Measurements from ENCODE around the gene KCNMA1.

Gene KCNMA1

DNA sequence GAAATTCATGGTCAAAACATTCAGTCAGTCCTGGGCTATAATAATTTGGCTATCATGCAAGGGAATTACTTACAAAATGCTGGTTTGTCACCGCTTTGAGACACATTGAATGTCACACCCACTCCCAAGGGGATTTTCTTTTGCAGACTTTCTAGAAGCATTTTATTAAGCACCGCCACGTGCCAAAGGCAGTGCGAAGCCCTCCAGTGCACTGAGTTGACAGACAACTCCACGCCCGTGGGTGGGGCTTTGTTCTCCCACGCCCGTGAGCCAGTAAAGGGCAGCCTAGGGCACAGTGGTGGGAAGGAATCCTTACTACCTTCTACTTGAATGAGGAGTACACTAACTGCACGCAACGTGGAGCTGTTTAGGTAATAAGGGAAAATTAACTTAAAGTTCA lies 515.8 kb downstream of the KCNMA1 start:
- TF ChIP-seq GATA3 (IDR thresholded peaks at IDR 0.05; ENCODE audit: low read depth, low read length) (no peak), GATA2 (IDR thresholded peaks at IDR 0.05; ENCODE audit: low read depth, low read length) (no peak)

DNA sequence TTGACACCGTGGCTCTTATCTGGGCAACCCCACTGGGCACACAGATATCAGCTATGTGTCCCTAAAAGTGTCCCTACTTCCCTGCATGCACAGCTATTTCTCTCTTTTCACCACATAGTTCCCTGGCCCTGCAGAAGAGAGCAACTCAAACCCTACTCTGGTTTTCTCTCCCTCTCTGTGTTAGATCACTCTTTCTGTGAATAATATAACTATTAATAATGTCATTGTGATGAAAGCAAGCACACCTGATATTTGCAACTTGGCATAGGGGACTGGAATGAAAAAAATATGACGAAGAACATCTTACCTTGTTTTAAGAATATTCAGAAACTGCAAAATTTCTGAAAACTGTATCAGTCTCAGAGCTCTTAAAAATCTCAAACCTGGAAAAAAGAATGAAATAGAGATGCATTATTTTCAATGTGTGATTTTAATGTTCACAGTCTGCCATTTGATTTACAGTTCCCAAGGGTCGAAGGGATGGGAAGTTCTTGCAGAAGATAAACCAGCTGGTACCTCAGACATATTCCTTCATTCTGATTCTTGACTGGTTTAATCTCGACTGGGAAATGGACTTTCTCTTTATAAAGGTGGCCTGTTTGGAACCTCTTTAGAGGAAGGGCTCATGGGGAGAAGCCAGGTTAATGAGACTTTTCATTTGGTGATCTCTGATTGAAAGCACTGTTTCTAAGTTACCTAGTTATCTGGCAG lies 516.8 kb downstream of the KCNMA1 start:
- TF ChIP-seq GATA2 (IDR thresholded peaks at IDR 0.05; ENCODE audit: low read depth, low read length) (no peak), GATA3 (IDR thresholded peaks at IDR 0.05; ENCODE audit: low read depth, low read length) (no peak)

DNA sequence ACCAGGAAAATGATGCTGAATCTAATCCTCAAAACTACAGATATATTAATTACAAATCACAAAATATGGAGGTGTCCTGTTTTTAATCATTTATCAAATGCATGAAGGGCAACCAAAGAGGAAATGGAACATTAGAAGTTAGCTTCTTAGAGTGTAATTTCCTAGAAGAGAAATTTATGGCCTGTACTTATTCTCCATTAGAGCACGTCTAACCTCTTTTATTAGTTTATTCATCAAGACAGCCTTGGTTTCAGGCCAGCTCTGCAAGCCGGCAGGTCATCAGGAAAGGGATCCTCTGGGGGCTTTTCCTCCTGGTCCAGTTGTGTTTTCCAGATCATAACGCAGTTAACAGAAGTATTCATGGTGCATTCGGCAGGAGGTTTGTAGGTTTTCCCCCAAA lies 517.6 kb downstream of the KCNMA1 start:
- TF ChIP-seq GATA2 (IDR thresholded peaks at IDR 0.05; ENCODE audit: low read depth, low read length): no peak
- no peak for TF ChIP-seq GATA3 (IDR thresholded peaks at IDR 0.05; ENCODE audit: low read depth, low read length)

DNA sequence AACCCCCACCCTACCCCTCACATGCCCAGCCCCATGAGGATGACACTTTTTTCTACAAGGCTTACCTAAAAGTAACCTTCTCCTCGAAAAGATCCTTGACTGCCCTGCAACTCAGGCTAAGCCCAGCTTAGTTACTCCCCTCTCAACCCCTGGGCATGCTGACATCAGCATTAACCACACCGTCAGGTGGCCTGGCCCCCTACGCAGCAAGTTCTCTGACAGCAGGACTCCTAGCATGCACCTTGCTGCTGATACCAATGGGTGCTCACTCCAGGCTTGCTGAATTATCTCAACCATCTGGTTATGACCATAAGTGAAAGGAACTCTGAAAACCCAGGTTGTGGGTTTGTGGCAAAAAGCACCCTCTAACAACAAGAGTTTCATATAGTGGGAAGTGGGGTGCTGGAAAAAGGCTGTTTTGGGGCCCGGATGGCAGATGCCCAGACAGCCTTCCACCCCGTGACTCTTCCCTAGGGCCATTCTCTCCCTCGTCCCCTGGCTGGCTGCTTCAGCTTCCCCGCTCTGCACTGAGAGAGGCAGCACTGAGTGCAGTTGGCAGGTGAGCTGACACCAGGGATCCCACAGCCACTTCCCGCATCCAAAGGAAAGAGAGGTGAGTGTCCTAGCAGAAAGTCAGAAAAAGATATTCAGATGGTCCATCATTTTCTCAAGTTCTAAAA lies 518.9 kb downstream of the KCNMA1 start:
- TF ChIP-seq GATA3 (IDR thresholded peaks at IDR 0.05; ENCODE audit: low read depth, low read length) (no peak), GATA2 (IDR thresholded peaks at IDR 0.05; ENCODE audit: low read depth, low read length) (no peak)

DNA sequence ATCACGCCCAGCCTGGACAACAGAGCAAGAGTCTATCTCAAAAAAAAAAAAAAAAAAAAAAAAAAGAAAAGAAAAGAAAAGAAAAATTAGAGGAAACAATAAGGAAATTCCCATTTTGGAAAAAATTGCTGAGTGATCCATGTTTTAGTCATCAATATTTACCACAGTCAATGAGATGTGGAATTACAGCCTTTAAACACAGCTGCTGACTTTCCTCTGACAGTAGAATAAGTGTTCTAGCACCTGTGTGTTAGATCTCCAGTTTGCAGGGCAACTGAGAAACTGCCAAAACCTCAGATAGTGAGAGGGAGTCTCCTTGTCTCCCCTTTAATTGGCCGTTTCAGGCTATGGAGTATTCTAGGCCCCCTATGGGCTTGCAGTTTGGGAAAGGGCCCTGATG lies 520.1 kb downstream of the KCNMA1 start:
- TF ChIP-seq GATA2 (IDR thresholded peaks at IDR 0.05; ENCODE audit: low read depth, low read length) (no peak), GATA3 (IDR thresholded peaks at IDR 0.05; ENCODE audit: low read depth, low read length) (no peak)

DNA sequence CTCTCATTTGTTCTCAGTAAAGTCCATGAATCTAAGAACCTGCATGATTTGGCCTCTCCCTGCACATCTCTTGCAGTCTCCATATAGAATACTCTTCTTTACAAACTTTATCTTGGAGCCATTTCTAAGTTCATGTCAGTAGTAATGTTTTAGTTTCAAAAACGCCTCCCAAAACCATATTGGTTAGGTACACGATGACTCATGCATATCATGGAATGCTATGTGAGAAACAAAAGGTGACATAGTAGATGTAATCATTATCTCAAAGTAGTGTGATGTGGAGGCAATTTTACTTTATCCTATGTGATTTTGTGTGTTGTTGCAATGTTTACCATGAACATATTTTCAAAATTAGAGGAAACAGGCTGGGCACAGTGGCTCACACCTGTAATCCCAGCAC lies 520.7 kb downstream of the KCNMA1 start:
- no peak for TF ChIP-seq GATA3 (IDR thresholded peaks at IDR 0.05; ENCODE audit: low read depth, low read length)
- TF ChIP-seq GATA2 (IDR thresholded peaks at IDR 0.05; ENCODE audit: low read depth, low read length): no peak

DNA sequence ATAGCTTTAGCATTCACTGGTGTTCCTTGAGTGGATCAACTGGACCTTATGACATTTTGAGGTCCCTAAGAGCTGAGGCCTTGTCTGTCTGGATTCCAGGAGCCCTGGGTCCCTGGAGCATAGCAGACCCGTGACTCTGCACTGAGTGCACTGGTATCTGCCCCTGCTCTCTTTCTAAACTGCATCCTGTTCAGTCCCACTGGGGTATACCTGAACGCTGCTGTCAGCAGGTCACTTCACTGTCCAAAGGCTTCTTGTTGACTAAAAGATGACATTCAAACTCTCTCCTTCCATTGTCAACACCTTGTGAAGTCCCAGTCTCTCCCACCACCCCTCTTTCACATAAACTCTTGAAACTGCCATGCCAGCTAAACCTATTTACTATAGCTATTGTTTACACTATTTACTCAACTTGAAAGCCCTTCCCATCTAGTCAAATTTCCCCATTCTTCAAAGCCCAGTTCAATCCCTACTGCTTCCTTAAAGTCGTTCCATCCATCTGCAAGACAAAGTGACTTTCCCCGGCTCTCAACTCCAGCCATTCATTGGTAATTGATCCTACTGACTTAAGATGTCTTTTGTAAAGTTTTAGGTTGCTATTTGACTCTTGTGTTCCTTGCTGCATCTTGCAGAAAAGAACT lies 523.3 kb downstream of the KCNMA1 start:
- no peak for TF ChIP-seq GATA2 (IDR thresholded peaks at IDR 0.05; ENCODE audit: low read depth, low read length)
- no peak for TF ChIP-seq GATA3 (IDR thresholded peaks at IDR 0.05; ENCODE audit: low read depth, low read length)

DNA sequence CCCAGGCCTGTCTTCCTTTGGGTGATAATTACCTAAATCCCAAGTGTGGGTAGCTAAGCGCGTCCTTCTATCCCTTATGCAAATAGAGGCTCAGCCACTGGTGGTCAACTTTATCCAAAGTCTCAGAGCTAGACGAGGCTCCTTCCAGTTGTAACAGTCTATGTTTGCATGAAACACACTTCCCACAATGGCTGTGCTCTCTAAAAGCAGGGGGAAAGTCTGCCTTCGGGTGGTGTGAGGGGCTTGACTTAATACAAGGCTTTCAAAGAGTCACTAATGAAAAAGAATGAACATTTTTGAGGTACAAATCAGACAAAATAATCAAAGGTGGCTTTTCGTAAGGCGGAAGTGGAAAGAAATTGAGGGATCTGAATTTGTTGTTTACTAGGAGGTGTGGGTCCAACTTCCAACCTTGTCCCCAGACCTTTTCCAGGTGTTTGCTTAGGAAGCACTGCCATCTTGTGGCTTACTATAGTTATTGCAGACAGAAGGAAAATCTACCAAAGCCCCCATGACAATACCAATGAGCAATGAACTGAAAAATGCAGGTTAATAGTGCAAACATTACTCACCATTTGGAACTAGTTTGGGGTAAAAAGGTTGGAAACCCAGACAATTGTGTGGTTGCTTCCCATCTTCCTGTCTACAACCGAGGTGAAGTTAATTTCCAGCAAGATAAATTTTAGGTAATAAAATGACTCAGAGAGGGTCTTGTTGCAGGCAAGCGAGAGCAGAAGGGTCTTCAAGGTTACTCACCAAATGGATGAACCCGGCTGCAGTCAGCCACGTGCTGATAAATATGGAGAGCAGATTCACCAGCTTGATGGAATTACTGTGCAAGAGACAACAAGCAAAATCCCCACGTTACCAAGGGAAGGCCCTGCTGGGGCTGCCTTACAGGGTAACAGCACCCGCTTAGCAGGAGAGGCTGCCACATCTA lies 525.7 kb downstream of the KCNMA1 start:
- TF ChIP-seq GATA3 (IDR thresholded peaks at IDR 0.05; ENCODE audit: low read depth, low read length) (no peak), GATA2 (IDR thresholded peaks at IDR 0.05; ENCODE audit: low read depth, low read length) (no peak)

DNA sequence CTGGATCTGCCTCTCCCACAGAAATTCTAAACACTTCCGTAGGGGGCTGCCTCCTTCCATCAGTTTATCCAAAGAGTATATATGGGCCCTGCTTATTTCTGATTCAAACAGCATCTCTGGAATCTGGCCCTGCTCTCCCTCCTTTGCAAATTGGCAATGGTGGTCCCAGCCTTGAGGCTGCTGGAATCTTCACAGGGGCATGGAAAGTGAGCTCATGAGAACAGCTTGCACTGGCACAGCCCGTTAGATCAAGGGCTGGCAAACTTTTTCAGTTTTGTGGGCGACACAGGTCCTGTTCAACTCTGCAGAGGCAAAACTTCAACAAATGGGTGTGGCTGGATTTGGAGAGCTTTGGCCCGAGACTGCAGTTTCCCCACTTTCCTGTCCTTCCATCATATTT lies 526.9 kb downstream of the KCNMA1 start:
- TF ChIP-seq GATA3 (IDR thresholded peaks at IDR 0.05; ENCODE audit: low read depth, low read length): no peak
- TF ChIP-seq GATA2 (IDR thresholded peaks at IDR 0.05; ENCODE audit: low read depth, low read length): no peak

DNA sequence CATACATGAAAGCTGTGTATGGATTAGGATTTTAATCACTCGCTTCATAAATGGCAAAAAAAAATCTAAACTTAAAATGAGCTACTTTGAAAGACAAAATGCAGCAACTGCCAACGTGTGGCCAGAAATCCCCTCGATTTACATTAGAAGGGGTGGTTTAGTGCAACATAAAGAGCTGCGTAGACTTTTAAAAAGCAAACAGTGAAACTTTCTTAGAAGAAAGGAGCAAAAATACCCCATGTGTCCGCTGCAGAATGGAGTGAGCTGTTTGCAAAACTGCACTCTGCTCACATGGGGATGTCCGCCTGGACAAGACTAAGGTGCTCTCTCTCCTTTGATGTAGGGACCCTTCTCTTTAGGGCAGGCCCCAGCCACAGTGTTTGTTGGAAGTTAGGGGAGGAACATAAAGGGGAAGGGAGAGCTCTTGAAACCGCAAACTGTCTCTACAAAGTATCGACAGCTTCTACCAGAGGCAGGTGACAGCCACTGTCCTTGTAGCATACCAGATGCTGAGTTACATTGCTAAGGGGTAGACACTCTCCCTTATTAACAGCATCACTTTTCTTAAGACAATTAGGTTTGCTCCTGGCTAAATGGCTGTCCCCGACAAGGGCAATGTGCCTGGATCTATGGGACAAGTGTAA lies 528.1 kb downstream of the KCNMA1 start:
- TF ChIP-seq GATA2 (IDR thresholded peaks at IDR 0.05; ENCODE audit: low read depth, low read length): no peak
- no peak for TF ChIP-seq GATA3 (IDR thresholded peaks at IDR 0.05; ENCODE audit: low read depth, low read length)

DNA sequence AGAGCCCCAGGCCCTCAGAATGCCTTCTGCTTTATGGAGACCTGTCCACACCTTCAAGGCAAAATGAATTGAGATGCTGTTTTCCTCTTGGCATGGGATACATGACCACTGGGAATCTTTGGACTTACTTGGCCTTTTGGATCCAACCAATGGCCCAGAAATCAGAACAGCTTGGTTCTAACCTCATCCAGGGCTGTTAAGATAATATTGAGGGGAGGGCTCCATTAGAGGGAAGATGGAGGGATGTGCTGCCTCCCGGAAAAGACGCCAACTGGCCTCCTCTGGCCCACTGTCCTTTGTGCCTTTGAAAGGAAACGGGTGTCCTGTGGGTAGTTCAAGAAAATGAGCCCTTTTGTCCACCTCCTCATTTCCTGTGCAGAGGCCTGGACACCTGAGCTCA lies 530.9 kb downstream of the KCNMA1 start:
- no peak for TF ChIP-seq GATA2 (IDR thresholded peaks at IDR 0.05; ENCODE audit: low read depth, low read length)
- no peak for TF ChIP-seq GATA3 (IDR thresholded peaks at IDR 0.05; ENCODE audit: low read depth, low read length)

DNA sequence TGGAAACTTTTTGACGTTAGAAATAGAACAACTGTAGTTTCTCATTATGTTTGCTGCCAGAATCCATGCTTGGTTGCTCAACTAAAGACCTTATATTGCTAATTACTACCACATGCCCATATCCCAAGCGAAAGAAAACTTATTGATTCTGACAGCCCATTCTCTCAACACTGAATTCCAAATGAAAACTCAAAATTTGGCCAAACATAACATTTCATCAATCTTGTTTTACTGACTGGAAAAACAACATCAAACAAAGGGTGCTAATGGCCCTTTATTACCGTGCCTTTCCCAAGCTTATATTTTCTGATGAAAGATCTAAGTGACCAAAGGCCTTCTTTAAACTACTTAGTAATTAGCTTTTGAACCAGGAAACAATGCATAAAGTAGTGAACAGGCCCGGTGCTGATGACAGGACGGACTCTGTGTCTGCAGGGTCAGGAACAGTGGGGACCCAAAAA lies 531.8 kb downstream of the KCNMA1 start:
- TF ChIP-seq GATA3 (IDR thresholded peaks at IDR 0.05; ENCODE audit: low read depth, low read length) (no peak), GATA2 (IDR thresholded peaks at IDR 0.05; ENCODE audit: low read depth, low read length) (no peak)

DNA sequence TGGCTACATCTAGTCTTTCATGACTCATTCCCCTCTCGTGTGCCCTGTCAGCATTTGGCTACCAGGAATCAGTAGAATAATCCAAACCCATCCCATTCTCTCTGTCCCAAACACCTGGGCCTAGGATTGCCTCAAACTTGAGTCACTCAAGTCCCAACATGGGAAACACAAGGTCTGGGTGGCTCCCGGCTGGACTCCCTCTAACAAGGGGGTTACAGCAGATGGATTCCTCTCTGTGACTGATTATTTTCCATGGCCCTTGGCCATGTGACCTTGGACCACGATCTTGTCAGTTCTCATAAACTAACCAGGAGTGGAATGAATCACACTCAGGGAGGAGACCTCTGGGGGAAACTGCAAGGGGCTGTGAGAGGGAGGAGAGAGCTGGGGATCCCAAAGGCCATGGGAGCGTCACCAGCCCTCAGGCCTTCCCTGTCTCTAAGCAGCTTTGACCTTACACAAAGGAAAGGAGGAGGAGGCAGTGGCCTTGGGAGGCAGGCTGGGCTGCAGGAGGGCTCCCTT lies 533.1 kb downstream of the KCNMA1 start:
- TF ChIP-seq GATA3 (IDR thresholded peaks at IDR 0.05; ENCODE audit: low read depth, low read length) (no peak), GATA2 (IDR thresholded peaks at IDR 0.05; ENCODE audit: low read depth, low read length) (no peak)

Measured in SH-SY5Y (cell line).